ENCODE data around the gene SNTG2. TPM values are rescaled to one million over a fixed set of nuclear protein-coding genes. Genes with fewer than 3 reads are reported as not detected.

SNTG2 gene
- total RNA-seq, 1 donor = 0.09 TPM

- H3K4me3 ChIP-seq (ENCODE audit: low read depth, low read length) = no peak overlapping the region
- TF ChIP-seq, protein P1, sequence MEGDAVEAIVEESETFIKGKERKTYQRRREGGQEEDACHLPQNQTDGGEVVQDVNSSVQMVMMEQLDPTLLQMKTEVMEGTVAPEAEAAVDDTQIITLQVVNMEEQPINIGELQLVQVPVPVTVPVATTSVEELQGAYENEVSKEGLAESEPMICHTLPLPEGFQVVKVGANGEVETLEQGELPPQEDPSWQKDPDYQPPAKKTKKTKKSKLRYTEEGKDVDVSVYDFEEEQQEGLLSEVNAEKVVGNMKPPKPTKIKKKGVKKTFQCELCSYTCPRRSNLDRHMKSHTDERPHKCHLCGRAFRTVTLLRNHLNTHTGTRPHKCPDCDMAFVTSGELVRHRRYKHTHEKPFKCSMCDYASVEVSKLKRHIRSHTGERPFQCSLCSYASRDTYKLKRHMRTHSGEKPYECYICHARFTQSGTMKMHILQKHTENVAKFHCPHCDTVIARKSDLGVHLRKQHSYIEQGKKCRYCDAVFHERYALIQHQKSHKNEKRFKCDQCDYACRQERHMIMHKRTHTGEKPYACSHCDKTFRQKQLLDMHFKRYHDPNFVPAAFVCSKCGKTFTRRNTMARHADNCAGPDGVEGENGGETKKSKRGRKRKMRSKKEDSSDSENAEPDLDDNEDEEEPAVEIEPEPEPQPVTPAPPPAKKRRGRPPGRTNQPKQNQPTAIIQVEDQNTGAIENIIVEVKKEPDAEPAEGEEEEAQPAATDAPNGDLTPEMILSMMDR (IDR thresholded peaks at IDR 0.05; ENCODE audit: insufficient read depth, low read length) = no peak
- no peak for DNase-seq (ENCODE audit: low read depth)
These were observed 766 bp downstream of the SNTG2 start for GRCh38 chr2:951224-952006.

DNA sequence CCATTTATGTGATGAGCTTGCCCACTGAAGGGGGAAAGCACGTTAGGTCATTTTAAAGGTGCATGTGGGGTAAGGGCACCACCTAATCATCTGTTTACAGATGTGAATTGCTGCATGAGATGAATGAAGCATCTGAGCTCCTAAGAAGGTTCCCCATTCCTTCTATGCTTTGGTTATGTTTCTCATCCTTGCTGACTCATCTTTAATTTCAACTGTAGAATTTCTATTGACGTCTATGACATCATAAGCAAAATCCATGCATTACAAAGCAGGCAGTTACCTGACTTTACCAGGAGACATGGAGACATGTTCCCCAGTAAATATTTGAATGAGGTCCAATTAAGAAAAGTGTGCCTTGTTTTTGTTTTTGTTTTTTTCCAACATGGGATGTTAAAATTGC, 2.8 kb downstream of the SNTG2 start:
- DNase-seq (ENCODE audit: low read depth) = no peak
- H3K4me3 ChIP-seq (ENCODE audit: low read depth, low read length) = no peak overlapping the region
- TF ChIP-seq, protein P1 (IDR thresholded peaks at IDR 0.05; ENCODE audit: insufficient read depth, low read length) = no peak

DNA sequence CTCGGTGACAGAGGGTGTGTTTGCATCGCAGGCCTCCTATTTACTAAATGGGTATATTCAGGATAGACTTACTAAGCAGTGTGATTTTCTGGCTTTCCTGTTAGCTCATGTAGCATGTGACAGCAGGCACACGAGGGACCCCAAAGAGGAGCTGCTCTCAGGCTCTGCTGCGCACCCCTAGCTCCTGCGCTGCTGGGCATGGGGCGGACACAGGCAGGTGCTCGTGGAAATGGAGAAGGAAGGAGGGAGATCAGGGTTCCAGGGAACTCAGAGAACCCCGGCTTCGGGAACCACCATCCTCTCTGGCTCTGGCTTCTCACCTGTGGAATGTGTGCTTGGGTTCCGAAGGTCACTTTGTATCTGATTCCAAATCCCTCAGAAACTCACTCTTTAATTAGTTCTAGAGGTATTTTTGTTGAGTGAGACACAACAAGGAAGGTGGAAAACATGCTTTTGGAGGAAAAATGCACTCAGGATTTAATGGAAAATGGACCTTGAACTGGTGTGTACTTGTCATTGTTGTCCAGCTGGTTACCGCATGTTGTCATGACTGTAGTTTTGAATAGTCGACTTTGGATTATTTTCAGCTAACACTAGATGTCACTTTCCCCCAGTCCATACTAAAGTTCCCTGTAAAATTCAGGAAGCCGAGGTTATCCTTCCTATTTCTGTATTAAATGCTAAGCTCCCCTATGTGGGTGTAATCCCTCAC, 3.5 kb downstream of the SNTG2 start:
- peak; percentile 18 for DNase-seq (ENCODE audit: low read depth)

GRCh38 chr2:954687-955000, 4.0 kb downstream of the SNTG2 start:
- DNase-seq (ENCODE audit: low read depth) = no peak
- no peak overlapping the region for H3K4me3 ChIP-seq (ENCODE audit: low read depth, low read length)
- TF ChIP-seq, protein P1 (IDR thresholded peaks at IDR 0.05; ENCODE audit: insufficient read depth, low read length) = no peak

More for the DNA sequence above, 3.5 kb downstream of the SNTG2 start:
- H3K4me3 ChIP-seq (ENCODE audit: low read depth, low read length) = no peak overlapping the region
- TF ChIP-seq, protein P1 (IDR thresholded peaks at IDR 0.05; ENCODE audit: insufficient read depth, low read length) = no peak

- TF ChIP-seq, protein P1 (IDR thresholded peaks at IDR 0.05; ENCODE audit: insufficient read depth, low read length) = no peak
These were observed 5.4 kb downstream of the SNTG2 start for GRCh38 chr2:955829-956731.

DNA sequence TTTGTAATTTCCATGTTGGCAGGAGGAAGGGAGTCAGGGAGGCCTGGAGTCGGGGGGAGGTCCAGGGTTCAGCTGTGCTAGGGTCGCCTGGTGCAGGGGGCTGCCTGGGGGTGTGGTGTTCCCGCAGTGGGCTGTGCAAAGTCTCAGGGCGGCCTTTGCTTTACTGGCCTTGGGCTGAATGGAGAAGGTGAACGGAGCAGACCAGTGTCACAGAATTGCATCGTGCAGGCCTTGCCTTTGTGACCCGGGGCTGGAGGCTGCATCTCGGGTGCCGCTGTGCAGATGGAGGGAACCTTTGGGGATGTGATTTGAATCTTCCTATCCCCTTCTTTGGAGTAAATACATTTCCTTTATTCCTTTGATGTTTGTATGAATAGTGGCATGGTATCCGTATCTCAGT, 8.8 kb downstream of the SNTG2 start:
- TF ChIP-seq, protein P1 (IDR thresholded peaks at IDR 0.05; ENCODE audit: insufficient read depth, low read length) = no peak
- DNase-seq (ENCODE audit: low read depth) = no peak
- no peak overlapping the region for H3K4me3 ChIP-seq (ENCODE audit: low read depth, low read length)

More at GRCh38 chr2:955829-956731, 5.4 kb downstream of the SNTG2 start:
- DNase-seq (ENCODE audit: low read depth) = no peak
- no peak overlapping the region for H3K4me3 ChIP-seq (ENCODE audit: low read depth, low read length)
